GM10847 (cell line): ENCODE results near the gene SLC22A12.

Experiments
- POLR2A ChIP-seq: IDR thresholded peaks from 2 replicates; pipeline ENCODE4 v1.6.1; 2011; ENCODE audit not compliant: insufficient read length; ENCODE audit errors: extremely low read depth

SLC22A12 gene

GRCh38 chr11:64570341-64570740 is 20.7 kb upstream of the SLC22A12 start:
- no peak for TF ChIP-seq POLR2A

DNA sequence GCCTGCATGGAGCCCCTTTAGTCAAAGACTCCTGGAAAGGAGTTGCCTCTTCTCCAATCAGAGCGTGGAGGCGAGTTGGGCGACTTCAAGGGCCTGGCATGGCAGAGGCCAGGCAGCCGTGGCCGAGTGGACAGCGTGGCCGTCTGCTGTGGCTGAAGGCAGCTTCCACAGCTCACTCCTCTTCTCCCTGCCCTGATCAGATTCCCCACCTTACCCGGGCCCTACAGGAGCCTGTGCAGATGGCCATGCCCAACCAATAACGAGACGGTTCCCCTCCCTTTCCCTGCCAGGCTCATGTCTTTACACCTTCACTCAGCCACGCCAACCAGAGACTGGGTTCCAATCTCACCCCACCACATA is 20.0 kb upstream of the SLC22A12 start:
- TF ChIP-seq POLR2A: no peak

- TF ChIP-seq POLR2A: no peak
Observed at GRCh38 chr11:64571410-64572091, 19.5 kb upstream of the SLC22A12 start.

GRCh38 chr11:64572143-64572542 is 18.9 kb upstream of the SLC22A12 start:
- TF ChIP-seq POLR2A: no peak

GRCh38 chr11:64577202-64577601 is 13.8 kb upstream of the SLC22A12 start:
- TF ChIP-seq POLR2A: no peak

GRCh38 chr11:64580412-64580811 is 10.6 kb upstream of the SLC22A12 start:
- TF ChIP-seq POLR2A: no peak

- TF ChIP-seq POLR2A: no peak
Observed at GRCh38 chr11:64581057-64581523, 9.9 kb upstream of the SLC22A12 start.

DNA sequence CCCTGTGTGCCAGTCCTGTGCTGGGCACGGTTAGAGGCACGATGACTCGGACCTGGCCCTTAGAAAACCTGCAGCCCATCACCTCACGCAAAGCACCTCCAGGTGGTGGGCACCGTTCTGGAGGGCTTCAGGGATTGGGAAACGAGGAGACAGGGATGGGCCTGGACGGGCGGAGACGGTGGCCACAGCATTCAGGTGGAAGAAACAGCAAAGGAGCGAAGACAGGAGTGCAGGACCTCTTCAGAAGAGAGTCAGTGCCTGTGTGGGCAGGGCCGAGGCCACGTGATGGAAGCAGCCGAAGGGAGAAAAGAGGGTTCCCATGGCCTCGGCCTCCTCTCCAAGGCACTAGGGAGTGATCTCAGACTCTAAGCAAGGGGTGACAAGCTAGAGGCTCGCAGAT is 8.1 kb upstream of the SLC22A12 start:
- no peak for TF ChIP-seq POLR2A

DNA sequence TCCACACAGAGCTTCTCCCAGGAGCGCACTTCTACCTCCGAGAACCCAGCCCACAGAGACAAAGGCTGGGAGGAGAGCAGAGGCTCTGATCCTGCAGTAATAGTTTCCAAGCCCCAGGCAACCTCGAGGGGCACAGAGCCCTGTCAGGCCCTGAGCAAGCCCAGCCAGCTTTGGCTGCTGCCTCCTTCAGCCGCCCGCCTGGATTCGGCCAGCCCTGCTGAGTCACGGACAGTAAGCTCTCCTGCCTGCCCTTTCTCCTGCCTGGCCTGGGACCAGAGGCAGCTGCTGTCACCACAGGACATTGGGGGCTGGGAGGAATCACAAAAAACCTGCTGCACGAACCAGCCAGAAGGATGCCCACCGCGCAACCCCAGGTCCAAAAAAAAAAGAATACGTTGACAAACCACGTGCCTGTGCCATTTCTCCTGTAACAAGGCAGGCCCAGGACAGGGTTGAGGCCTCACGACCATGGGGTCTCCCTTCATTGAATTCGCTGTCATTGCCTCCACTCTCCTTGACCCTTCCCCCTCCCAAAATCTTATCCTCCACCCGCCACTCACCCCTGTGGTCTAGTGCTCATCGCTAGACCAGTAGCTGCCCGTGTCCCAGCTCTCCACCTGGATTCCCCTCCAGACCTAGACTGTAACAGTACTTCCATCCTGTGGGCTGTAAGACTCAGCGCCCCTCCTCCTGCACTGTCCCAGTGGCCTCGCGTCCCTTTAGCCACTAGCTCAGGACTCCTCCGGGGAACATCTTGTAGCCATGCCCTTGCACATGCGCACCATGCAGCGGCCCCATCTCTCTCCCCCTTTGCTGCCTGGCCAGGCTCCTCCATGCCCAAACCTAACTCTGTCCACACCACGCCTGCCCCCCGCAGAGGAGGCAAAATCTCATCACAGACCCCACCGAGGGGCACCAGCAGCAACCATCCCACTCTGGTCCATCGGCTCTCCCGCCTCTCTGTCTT is 7.4 kb upstream of the SLC22A12 start:
- TF ChIP-seq POLR2A: no peak

- no peak for TF ChIP-seq POLR2A
Observed at GRCh38 chr11:64585150-64585549, 5.9 kb upstream of the SLC22A12 start.

- TF ChIP-seq POLR2A: no peak
Observed at GRCh38 chr11:64586366-64586765, 4.7 kb upstream of the SLC22A12 start.

DNA sequence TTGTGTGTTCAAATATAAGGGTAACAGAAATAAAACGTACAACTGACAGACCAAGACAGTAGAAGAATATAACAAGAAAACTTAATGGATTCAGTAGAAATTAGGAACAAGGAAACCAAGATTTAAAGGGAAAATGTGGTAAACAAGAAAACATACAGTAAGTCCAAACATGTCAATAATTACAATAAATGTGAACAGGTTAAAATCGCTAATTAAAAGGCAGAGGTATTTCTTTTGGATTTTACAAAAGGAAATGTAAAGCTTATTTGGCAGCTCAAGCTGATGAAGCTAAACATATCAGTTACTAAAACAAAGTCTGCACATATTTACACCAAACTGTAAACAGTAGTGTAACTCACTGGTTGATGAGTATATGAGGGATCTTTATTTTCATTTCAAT is 2.3 kb upstream of the SLC22A12 start:
- TF ChIP-seq POLR2A: no peak

- TF ChIP-seq POLR2A: no peak
Observed at GRCh38 chr11:64591257-64592233, 525 bp downstream of the SLC22A12 start.

DNA sequence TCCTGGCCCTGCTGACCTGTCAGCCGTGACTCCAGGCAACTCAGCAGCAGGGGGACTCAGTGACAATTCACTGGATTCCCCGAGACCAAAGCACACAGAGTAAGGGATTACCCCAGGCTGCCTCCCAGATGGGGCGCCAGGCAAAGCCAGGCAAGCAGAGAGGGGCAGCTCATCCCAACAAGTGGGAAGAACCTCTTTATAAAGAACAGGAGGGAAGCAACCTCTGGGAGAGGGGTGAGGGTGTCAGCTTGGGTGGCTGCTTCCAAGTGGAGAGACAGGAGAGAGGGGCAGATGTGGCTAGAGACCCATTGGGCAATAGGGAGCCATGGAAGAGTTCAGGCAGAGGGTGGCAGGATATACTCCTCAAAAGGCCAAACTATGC is 1.2 kb downstream of the SLC22A12 start:
- no peak for TF ChIP-seq POLR2A

DNA sequence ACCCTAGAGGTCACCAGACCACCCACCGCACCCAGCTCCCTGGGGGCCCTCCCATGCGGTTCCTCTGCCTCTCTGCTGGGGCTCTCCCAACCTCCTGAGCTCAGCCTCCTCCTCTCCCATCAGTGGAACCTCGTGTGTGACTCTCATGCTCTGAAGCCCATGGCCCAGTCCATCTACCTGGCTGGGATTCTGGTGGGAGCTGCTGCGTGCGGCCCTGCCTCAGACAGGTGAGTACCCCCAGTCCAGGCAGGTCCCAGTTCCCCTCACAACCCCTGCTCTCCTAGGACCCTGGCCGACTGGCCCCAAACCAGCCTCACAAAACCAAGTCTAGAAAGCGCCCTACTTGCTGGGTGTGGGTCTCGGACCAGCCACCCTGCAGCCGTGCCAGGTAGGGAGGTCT is 1.6 kb downstream of the SLC22A12 start:
- TF ChIP-seq POLR2A: no peak
